CD4-positive, alpha-beta T cell treated with Interferon gamma for 1 hour (primary cell): Measurements from ENCODE around the gene CEBPG.

Experiments
- DNase-seq: peaks from one replicate; pipeline ENCODE4 v3.0.0-alpha.2; 2020

Gene CEBPG

GRCh38 chr19:33355535-33355934 is 18.0 kb upstream of the CEBPG start:
- no peak for DNase-seq

- no peak for DNase-seq
Measured at GRCh38 chr19:33357556-33357955, 16.0 kb upstream of the CEBPG start.

GRCh38 chr19:33358408-33358807 is 15.1 kb upstream of the CEBPG start:
- no peak for DNase-seq

- no peak for DNase-seq
Measured at GRCh38 chr19:33359581-33359980, 13.9 kb upstream of the CEBPG start.

GRCh38 chr19:33362508-33363228 is 10.8 kb upstream of the CEBPG start:
- no peak for DNase-seq

- DNase-seq = no peak
Measured at GRCh38 chr19:33363476-33363875, 10.0 kb upstream of the CEBPG start.

GRCh38 chr19:33365691-33366090 is 7.8 kb upstream of the CEBPG start:
- DNase-seq = no peak

- no peak for DNase-seq
Measured at GRCh38 chr19:33366127-33366526, 7.4 kb upstream of the CEBPG start.

- no peak for DNase-seq
Measured at GRCh38 chr19:33366897-33367296, 6.6 kb upstream of the CEBPG start.

GRCh38 chr19:33368074-33368864 is 5.2 kb upstream of the CEBPG start:
- no peak for DNase-seq

GRCh38 chr19:33370783-33371182 is 2.7 kb upstream of the CEBPG start:
- no peak for DNase-seq

- DNase-seq = no peak
Measured at GRCh38 chr19:33374236-33374714, 766 bp downstream of the CEBPG start.

- DNase-seq = no peak
Measured at GRCh38 chr19:33375156-33375836, 1.8 kb downstream of the CEBPG start.

- no peak for DNase-seq
Measured at GRCh38 chr19:33375837-33376159, 2.3 kb downstream of the CEBPG start.

GRCh38 chr19:33376423-33376822 is 2.9 kb downstream of the CEBPG start:
- DNase-seq = no peak

- no peak for DNase-seq
Measured at GRCh38 chr19:33376941-33377557, 3.5 kb downstream of the CEBPG start.

- no peak for DNase-seq
Measured at GRCh38 chr19:33377586-33378475, 4.3 kb downstream of the CEBPG start.

- no peak for DNase-seq
Measured at GRCh38 chr19:33379151-33379829, 5.8 kb downstream of the CEBPG start.

- DNase-seq = no peak
Measured at GRCh38 chr19:33381101-33381500, 7.6 kb downstream of the CEBPG start.

- no peak for DNase-seq
Measured at GRCh38 chr19:33382006-33382405, 8.5 kb downstream of the CEBPG start.

- no peak for DNase-seq
Measured at GRCh38 chr19:33382982-33383381, 9.5 kb downstream of the CEBPG start.
